ENCODE data around the gene KCNMB2.

The KCNMB2 gene

GRCh38 chr3:178562143-178562946 is 26.1 kb downstream of the KCNMB2 start:
- no peak overlapping the region for H3K4me3 ChIP-seq (ENCODE audit: control insufficient read depth, low read depth, low read length)
- DNase-seq (ENCODE audit: low read depth), result no peak

GRCh38 chr3:178562947-178563232 is 26.7 kb downstream of the KCNMB2 start:
- DNase-seq (ENCODE audit: low read depth), result no peak
- TF ChIP-seq CTCF (IDR thresholded peaks at IDR 0.05; ENCODE audit: control insufficient read depth, insufficient read depth, low read depth, low read length, missing control alignments), result no peak
- no peak overlapping the region for H3K4me3 ChIP-seq (ENCODE audit: control insufficient read depth, low read depth, low read length)

More at GRCh38 chr3:178562143-178562946, 26.1 kb downstream of the KCNMB2 start:
- no peak for TF ChIP-seq CTCF (IDR thresholded peaks at IDR 0.05; ENCODE audit: control insufficient read depth, insufficient read depth, low read depth, low read length, missing control alignments)

- DNase-seq (ENCODE audit: low read depth), result no peak
- H3K4me3 ChIP-seq (ENCODE audit: control insufficient read depth, low read depth, low read length), result no peak overlapping the region
- no peak for TF ChIP-seq CTCF (IDR thresholded peaks at IDR 0.05; ENCODE audit: control insufficient read depth, insufficient read depth, low read depth, low read length, missing control alignments)
Observed at GRCh38 chr3:178567611-178568010, 31.4 kb downstream of the KCNMB2 start.

GRCh38 chr3:178568155-178568731 is 32.0 kb downstream of the KCNMB2 start:
- no peak overlapping the region for H3K4me3 ChIP-seq (ENCODE audit: control insufficient read depth, low read depth, low read length)
- DNase-seq (ENCODE audit: low read depth), result no peak
- no peak for TF ChIP-seq CTCF (IDR thresholded peaks at IDR 0.05; ENCODE audit: control insufficient read depth, insufficient read depth, low read depth, low read length, missing control alignments)

- no peak for DNase-seq (ENCODE audit: low read depth)
- no peak overlapping the region for H3K4me3 ChIP-seq (ENCODE audit: control insufficient read depth, low read depth, low read length)
- TF ChIP-seq CTCF (IDR thresholded peaks at IDR 0.05; ENCODE audit: control insufficient read depth, insufficient read depth, low read depth, low read length, missing control alignments), result no peak
Observed at GRCh38 chr3:178568911-178569310, 32.7 kb downstream of the KCNMB2 start.

- H3K4me3 ChIP-seq (ENCODE audit: control insufficient read depth, low read depth, low read length), result no peak overlapping the region
- TF ChIP-seq CTCF (IDR thresholded peaks at IDR 0.05; ENCODE audit: control insufficient read depth, insufficient read depth, low read depth, low read length, missing control alignments), result no peak
- no peak for DNase-seq (ENCODE audit: low read depth)
Observed at GRCh38 chr3:178569826-178570225, 33.6 kb downstream of the KCNMB2 start.
